WTC11 (cell line): ENCODE data around the gene CYP4F2. TPM values are rescaled to one million over a fixed set of nuclear protein-coding genes. Genes with fewer than 3 reads are reported as not detected.

Experiments used
- ATAC-seq: fragments of 200-7000 bp; cut with Tn5 transposase; 2 replicates; pipeline ENCODE4 v1.10.0; 2021; ENCODE audit warnings: mild to moderate bottlenecking, moderate library complexity
- CTCF ChIA-PET: fragments of 300-600 bp; sonication (Branson Sonifier 250); formaldehyde crosslinking; loops from one replicate; lab custom pipeline; 2021; ENCODE audit warnings: antibody characterized with exemption; lab: Charles Lee
- POLR2A ChIA-PET: fragments of 350-600 bp; sonication (Branson Sonifier 250); formaldehyde crosslinking; loops from one replicate; lab custom pipeline; 2021; ENCODE audit warnings: antibody characterized with exemption; lab: Charles Lee
- DNase-seq: peaks from one replicate; pipeline ENCODE4 v3.0.0; 2021; ENCODE audit warnings: low spot score
- H3K27ac Mint-ChIP-seq: 2 replicates; pipeline ENCODE4 v1.8.0; 2021; ENCODE audit warnings: mixed read lengths
- H3K27me3 Mint-ChIP-seq: 2 replicates; pipeline ENCODE4 v1.8.0; 2021; ENCODE audit warnings: low read depth, mild to moderate bottlenecking, moderate library complexity, mixed read lengths
- H3K36me3 Mint-ChIP-seq: 2 replicates; pipeline ENCODE4 v1.8.0; 2021; ENCODE audit warnings: mixed read lengths
- H3K4me1 Mint-ChIP-seq: 2 replicates; pipeline ENCODE4 v1.8.0; 2022; ENCODE audit warnings: mixed read lengths
- H3K4me3 Mint-ChIP-seq: 2 replicates; pipeline ENCODE4 v1.8.0; 2021; ENCODE audit warnings: mild to moderate bottlenecking, moderate library complexity, mixed read lengths
- H3K9me3 Mint-ChIP-seq: 2 replicates; pipeline ENCODE4 v1.8.0; 2021; ENCODE audit warnings: mixed read lengths
- ESRRA ChIP-seq: sonication (generic); formaldehyde crosslinking; IDR thresholded peaks from 2 replicates; pipeline ENCODE4 v1.8.1; 2022; ENCODE audit warnings: mild to moderate bottlenecking, missing genetic modification reagents, borderline replicate concordance
- JUN ChIP-seq: sonication (generic); formaldehyde crosslinking; IDR thresholded peaks from 2 replicates; pipeline ENCODE4 v1.8.0; 2023; ENCODE audit warnings: mild to moderate bottlenecking, missing genetic modification reagents
- NFYB ChIP-seq: sonication (generic); formaldehyde crosslinking; conservative IDR thresholded peaks from 2 replicates; pipeline ENCODE4 v1.8.0; 2022; ENCODE audit warnings: low read depth, missing genetic modification reagents
- SOX15 ChIP-seq: fragments of 250-450 bp; sonication (Bioruptor Pico); IDR thresholded peaks from 2 replicates; pipeline ENCODE4 v1.9.0; 2021; ENCODE audit warnings: mild to moderate bottlenecking
- SP1 ChIP-seq: sonication (generic); formaldehyde crosslinking; conservative IDR thresholded peaks from 2 replicates; pipeline ENCODE4 v1.8.1; 2022; ENCODE audit warnings: missing genetic modification reagents
- ZNF416 ChIP-seq: fragments of 250-450 bp; sonication (Bioruptor Pico); IDR thresholded peaks from 2 replicates; pipeline ENCODE4 v1.9.0; 2021; ENCODE audit warnings: mild to moderate bottlenecking, inconsistent platforms
- total RNA-seq: library from RNA; stranded (reverse); gene quantifications from 3 replicates; pipeline ENCODE4 v1.2.3, GENCODE V29; 2021
- TF ChIP-seq, protein P1 (sequence below): sonication (generic); formaldehyde crosslinking; IDR thresholded peaks from 2 replicates; pipeline ENCODE4 v1.8.1; 2023; ENCODE audit warnings: mild to moderate bottlenecking, moderate library complexity, missing genetic modification reagents
- TF ChIP-seq, protein P2 (sequence below): sonication (generic); formaldehyde crosslinking; IDR thresholded peaks from 2 replicates; pipeline ENCODE4 v1.8.0; 2023; ENCODE audit warnings: missing genetic modification reagents
- TF ChIP-seq, protein P3 (sequence below): sonication (generic); formaldehyde crosslinking; IDR thresholded peaks from 2 replicates; pipeline ENCODE4 v1.8.0; 2022; ENCODE audit warnings: mild to moderate bottlenecking, missing genetic modification reagents
- TF ChIP-seq, protein P4 (sequence below): sonication (generic); formaldehyde crosslinking; IDR thresholded peaks from 2 replicates; pipeline ENCODE4 v1.8.1; 2022; ENCODE audit warnings: mild to moderate bottlenecking, moderate library complexity, missing genetic modification reagents
- TF ChIP-seq, protein P5 (sequence below): fragments of 250-450 bp; sonication (Bioruptor Pico); IDR thresholded peaks from 2 replicates; pipeline ENCODE4 v1.9.0; 2021; ENCODE audit warnings: mild to moderate bottlenecking, borderline replicate concordance

Gene CYP4F2
- total RNA-seq, 1 experiment from 2014 or later: 0.24 TPM

DNA sequence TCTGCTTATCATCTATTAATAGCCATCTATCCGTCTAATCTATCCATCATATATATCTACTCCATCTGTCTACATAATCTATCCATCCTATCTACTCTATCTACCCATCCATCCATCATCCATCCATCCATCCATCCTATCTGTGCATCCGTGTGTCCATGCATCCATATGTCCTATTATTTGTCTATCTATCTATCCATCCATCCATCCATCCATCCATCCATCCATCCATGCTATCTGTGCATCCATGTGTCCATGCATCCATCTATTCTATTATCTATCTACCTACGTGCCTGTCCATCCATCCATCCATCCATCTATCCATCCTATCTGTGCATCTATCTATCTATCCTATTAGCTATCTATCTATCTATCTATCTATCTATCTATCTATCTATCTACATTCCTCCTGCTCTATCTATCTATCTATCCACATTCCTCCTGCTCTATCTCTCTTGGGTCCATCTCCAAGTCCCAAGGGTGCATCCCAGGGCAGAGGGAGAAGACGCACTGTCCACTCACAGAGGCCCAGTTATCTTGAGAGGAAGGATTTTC lies 1.9 kb downstream of the CYP4F2 start:
- Mint-ChIP-seq H3K4me1 (no peaks in the 10 kb centered on the region; the same call in 1 of the 2 replicates), H3K36me3 (peaks cover 16% of the 10 kb centered on the region), H3K27ac (no peak overlapping the region), H3K4me3 (no peak overlapping the region), H3K9me3 (peaks cover 53% of the 10 kb centered on the region), H3K27me3 (peaks cover 11% of the 10 kb centered on the region)
- POLR2A ChIA-PET: no interaction called here
- CTCF ChIA-PET: no interaction called here
- no peak for DNase-seq
- TF ChIP-seq ESRRA (no peak), ZNF416 (CRISPR knock-in tag) (no peak), SOX15 (no peak), NFYB (CRISPR knock-in tag) (no peak)
- TF ChIP-seq, protein P1, sequence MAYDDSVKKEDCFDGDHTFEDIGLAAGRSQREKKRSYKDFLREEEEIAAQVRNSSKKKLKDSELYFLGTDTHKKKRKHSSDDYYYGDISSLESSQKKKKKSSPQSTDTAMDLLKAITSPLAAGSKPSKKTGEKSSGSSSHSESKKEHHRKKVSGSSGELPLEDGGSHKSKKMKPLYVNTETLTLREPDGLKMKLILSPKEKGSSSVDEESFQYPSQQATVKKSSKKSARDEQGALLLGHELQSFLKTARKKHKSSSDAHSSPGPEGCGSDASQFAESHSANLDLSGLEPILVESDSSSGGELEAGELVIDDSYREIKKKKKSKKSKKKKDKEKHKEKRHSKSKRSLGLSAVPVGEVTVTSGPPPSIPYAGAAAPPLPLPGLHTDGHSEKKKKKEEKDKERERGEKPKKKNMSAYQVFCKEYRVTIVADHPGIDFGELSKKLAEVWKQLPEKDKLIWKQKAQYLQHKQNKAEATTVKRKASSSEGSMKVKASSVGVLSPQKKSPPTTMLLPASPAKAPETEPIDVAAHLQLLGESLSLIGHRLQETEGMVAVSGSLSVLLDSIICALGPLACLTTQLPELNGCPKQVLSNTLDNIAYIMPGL (CRISPR knock-in tag): no peak
- TF ChIP-seq, protein P2, sequence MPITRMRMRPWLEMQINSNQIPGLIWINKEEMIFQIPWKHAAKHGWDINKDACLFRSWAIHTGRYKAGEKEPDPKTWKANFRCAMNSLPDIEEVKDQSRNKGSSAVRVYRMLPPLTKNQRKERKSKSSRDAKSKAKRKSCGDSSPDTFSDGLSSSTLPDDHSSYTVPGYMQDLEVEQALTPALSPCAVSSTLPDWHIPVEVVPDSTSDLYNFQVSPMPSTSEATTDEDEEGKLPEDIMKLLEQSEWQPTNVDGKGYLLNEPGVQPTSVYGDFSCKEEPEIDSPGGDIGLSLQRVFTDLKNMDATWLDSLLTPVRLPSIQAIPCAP (CRISPR knock-in tag): no peak
- TF ChIP-seq, protein P3, sequence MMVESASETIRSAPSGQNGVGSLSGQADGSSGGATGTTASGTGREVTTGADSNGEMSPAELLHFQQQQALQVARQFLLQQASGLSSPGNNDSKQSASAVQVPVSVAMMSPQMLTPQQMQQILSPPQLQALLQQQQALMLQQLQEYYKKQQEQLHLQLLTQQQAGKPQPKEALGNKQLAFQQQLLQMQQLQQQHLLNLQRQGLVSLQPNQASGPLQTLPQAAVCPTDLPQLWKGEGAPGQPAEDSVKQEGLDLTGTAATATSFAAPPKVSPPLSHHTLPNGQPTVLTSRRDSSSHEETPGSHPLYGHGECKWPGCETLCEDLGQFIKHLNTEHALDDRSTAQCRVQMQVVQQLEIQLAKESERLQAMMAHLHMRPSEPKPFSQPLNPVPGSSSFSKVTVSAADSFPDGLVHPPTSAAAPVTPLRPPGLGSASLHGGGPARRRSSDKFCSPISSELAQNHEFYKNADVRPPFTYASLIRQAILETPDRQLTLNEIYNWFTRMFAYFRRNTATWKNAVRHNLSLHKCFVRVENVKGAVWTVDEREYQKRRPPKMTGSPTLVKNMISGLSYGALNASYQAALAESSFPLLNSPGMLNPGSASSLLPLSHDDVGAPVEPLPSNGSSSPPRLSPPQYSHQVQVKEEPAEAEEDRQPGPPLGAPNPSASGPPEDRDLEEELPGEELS: no peak
- no peak for ATAC-seq

DNA sequence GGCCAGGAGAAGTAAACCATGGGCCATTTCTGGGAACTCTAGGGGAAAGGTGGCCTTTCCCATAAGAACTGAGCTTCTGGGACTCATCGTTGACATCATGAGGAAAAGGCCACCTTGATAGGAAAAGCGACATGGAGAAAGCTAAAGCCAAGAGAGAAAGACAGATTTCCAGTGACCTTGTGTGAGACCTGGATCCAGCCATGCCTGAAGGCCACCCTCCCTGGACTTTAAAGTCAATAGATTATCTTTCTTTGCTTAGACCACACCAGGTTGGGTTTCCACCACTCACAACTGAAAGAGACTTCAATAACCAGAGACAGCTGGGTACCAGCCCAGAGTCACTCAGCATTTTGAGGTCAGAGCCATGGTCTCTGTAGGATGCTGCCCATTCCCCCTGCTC lies 3.5 kb downstream of the CYP4F2 start:
- H3K36me3 Mint-ChIP-seq: peaks cover 10% of the 10 kb centered on the region
- TF ChIP-seq, protein P3: no peak
- TF ChIP-seq ZNF416 (CRISPR knock-in tag) (no peak), SP1 (CRISPR knock-in tag) (no peak), JUN (CRISPR knock-in tag) (no peak)
- TF ChIP-seq, protein P4, sequence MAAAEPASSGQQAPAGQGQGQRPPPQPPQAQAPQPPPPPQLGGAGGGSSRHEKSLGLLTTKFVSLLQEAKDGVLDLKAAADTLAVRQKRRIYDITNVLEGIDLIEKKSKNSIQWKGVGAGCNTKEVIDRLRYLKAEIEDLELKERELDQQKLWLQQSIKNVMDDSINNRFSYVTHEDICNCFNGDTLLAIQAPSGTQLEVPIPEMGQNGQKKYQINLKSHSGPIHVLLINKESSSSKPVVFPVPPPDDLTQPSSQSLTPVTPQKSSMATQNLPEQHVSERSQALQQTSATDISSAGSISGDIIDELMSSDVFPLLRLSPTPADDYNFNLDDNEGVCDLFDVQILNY (CRISPR knock-in tag): no peak
- TF ChIP-seq, protein P5, sequence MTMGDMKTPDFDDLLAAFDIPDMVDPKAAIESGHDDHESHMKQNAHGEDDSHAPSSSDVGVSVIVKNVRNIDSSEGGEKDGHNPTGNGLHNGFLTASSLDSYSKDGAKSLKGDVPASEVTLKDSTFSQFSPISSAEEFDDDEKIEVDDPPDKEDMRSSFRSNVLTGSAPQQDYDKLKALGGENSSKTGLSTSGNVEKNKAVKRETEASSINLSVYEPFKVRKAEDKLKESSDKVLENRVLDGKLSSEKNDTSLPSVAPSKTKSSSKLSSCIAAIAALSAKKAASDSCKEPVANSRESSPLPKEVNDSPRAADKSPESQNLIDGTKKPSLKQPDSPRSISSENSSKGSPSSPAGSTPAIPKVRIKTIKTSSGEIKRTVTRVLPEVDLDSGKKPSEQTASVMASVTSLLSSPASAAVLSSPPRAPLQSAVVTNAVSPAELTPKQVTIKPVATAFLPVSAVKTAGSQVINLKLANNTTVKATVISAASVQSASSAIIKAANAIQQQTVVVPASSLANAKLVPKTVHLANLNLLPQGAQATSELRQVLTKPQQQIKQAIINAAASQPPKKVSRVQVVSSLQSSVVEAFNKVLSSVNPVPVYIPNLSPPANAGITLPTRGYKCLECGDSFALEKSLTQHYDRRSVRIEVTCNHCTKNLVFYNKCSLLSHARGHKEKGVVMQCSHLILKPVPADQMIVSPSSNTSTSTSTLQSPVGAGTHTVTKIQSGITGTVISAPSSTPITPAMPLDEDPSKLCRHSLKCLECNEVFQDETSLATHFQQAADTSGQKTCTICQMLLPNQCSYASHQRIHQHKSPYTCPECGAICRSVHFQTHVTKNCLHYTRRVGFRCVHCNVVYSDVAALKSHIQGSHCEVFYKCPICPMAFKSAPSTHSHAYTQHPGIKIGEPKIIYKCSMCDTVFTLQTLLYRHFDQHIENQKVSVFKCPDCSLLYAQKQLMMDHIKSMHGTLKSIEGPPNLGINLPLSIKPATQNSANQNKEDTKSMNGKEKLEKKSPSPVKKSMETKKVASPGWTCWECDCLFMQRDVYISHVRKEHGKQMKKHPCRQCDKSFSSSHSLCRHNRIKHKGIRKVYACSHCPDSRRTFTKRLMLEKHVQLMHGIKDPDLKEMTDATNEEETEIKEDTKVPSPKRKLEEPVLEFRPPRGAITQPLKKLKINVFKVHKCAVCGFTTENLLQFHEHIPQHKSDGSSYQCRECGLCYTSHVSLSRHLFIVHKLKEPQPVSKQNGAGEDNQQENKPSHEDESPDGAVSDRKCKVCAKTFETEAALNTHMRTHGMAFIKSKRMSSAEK (CRISPR knock-in tag): no peak
- ChIA-PET POLR2A (no interaction called here), CTCF (no interaction called here)
- H3K27me3 Mint-ChIP-seq: no peaks in the 10 kb centered on the region; the same call in 1 of the 2 replicates
- H3K9me3 Mint-ChIP-seq: peaks cover 46% of the 10 kb centered on the region
- no peaks in the 10 kb centered on the region for H3K4me1 Mint-ChIP-seq
- DNase-seq (no peak), ATAC-seq (no peak)
- H3K27ac Mint-ChIP-seq: no peak overlapping the region
- no peak overlapping the region for H3K4me3 Mint-ChIP-seq
